GM18861 (cell line): ENCODE results near the gene ADGRD1.

Experiments used
- ATAC-seq: cut with Tn5 transposase; IDR thresholded peaks from one replicate; pipeline ENCODE4 v1.9.1; 2021; ENCODE audit not compliant: unreplicated experiment

ADGRD1 gene

DNA sequence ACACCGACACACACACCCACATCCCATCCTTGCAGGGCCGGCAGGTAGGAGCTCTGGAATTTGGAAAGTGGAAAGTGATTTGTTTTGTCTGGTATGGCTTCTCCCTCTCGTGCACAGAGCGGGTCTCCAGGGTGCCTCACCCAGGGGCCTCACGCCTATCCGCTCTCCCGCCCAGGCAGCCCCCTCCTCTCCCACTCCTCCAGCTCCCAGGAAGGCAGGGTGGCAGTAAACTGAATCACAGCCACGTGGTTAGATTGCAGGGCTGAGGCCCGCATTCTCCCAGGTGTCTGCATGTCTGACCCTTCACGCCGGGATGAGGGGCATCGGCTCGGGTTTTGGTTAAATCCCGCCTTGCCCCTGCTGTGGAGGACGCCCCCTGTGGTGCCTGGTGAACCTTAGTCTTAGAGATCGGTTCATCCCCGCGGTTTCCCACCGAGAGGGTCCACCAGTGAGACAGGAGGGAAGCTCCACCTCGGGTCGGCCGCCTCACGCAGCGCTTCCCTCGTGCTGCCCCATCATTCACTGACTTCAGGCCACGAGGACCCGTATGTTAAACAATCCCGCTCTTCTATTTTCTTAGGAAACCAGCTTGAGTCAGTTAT lies 64.4 kb downstream of the ADGRD1 start:
- ATAC-seq: no peak

DNA sequence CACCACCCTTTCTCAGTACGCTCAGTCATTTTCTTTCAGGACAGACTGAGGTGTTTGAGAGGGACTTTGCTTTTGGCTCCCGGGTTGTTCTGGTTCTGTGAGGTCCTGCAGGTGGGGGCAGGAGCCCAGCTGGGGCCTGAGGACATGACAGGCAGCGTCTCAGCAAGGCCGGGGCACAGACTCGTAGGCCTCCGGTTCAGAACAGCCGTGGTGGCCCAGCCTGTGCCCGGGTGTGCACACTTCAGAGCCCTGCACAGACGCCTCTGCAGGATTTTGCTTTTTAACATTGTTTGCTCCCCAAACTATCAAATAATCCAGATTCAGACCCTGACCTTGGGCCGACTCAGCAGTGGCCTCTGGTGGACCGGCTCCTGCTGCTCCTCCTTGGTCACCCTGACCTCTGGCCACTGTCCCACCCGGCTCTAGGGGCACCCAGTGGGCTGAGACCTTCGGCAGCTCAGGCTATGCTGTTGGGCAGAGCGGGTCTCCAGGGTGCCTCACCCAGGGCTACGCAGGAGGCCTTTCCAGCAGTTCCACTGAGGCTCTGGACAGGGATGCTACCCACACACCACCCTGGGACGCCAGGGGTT lies 65.2 kb downstream of the ADGRD1 start:
- no peak for ATAC-seq

DNA sequence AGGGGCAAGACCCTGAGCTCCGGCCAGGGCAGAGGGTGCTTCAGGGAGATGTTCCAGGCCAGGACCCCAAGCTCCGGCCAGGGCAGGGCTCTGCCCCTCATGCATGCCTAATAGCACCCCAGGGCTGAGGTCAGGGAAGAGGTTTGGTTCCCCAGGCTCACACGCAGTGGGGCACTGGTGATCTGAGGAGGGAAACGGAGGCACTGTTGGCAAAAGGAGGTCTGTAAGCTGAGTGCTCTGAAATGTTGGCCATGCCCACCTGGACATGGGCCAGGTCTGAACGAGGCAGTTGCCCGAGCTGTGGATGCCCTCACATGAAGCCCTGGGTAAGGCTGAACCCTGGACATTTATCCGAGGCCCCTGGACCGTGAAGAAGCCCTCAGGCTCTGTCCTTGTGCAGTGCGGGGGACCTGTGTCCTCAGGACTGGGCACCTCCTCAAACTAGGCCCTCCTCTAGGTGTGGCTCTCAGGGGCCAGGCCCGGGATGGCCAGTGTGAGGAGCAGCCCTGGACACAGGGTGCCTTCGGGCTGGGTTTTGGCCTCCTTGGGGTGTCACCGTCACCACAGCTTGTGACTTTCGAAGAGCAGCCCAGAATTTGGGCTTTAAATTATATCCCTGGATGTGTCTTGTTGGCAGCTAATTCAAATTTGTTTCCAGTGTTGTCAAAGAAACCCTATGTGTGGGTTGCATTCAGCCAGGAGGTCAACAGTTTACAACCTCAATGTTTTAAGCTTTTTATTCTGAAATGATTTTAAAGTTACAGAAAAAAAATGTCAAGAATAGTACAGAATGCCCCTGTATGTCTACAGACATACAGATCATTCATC lies 66.8 kb downstream of the ADGRD1 start:
- no peak for ATAC-seq

DNA sequence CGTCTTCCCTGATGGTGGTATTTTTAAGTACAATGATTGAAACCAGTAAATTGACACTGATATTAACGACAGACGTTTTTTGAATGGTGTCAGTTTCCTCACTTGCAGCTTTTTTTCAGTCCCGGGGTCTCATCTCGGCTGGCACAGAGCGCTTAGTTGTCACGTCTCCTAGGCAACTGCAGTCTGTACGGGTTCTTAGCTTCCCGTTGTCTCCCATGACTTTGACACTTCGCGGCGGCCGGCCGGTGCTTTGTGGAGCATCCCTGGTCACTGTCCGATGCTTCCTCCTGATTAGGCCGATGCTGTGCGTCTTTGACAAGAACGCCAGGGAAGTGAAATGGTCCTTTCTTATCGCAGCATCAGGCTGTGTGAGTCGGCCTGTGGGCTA lies 67.4 kb downstream of the ADGRD1 start:
- ATAC-seq: no peak

DNA sequence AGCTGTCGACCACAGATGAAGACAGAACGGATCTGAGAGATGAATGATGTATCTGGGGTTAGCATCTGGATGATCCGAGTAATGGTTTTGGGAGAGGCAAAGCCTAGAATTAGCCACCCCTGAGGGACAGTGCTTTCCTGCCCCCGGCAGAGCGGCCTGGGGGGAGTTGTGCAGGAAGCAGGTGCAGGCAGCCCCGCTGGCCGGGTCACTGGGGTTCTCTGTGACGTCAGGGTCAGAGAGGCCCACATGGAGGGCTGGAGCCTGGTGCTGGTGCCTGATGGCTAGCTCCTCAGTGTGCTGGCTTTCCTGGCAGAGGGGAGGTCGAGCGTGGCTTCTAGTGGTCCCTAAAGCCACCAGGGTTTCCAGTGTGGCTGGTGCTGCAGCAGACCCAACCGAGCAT lies 70.3 kb downstream of the ADGRD1 start:
- no peak for ATAC-seq

DNA sequence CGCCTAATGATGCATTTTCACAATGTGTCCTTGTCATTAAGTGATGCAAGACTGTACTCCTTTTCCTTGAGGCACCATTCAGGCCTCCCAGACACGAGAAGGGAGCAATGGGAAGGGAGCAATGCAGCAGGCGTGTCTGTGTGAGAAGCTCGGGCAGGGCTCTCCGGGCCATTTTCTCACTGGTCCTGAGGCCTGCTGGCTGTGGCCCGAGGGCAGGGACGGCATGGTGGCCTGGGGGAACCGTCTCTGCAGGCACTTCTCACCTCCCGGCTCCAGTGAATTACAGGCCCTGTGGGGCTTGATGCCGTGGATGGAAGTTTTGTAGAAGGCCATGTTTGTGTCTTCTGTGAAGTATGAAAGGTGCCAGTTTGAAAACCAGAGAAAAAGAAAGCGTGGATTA lies 71.0 kb downstream of the ADGRD1 start:
- no peak for ATAC-seq

DNA sequence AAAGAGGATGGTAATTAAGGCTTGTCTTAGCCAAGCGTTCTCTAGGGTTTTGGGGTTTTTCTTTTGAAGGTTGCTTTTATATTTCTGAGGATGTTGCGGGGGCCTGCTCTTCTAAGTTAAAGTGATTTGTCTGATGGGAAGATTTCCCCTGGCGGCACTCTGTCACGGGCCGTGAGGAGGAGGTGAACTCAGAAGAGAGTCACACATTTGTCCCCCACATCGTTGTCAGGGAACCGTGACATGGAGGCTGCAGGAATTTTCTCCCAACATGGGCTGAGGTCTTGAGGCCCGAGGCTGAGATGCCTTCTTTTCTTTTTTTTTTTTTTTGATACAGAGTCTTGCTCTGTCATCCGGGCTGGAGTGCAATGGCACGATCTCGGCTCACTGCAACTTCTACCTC lies 71.5 kb downstream of the ADGRD1 start:
- ATAC-seq: no peak

DNA sequence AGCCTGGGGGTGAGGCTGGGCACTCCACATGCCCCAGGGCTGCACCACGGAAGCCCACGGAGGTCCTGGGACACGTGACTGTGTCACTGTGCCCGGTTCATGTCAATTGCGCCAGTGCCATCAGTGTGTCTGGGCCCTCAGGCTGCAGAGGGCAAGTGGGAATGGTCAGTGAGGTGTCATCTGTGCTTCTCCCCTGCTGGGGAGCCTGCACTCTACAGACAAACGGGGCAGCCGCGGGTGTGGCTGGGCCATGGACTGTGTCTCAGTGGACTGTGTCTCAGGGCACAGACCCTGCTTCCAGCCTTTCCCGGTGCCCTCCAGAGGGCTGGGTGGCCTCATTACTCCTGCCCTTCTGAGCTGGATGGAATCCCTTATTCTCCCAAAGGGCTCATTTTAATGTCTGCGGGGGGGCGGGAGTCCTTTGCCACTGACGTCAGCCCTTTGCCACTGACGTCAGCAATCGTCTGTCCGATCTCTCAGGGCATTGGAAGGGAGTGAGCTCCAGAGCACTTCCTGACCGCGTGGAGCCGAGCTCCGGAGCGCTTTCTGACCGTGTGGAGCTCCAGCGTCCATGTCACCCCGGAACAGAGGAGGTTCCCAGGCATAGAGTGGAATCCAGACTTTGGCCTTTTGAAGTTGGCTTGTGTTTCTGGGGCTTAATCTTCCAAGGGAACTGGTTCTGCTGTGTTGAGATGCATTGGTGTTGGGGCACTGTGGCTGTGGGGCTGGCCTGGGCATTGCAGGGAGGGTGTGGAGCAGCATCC lies 72.4 kb downstream of the ADGRD1 start:
- ATAC-seq: no peak

DNA sequence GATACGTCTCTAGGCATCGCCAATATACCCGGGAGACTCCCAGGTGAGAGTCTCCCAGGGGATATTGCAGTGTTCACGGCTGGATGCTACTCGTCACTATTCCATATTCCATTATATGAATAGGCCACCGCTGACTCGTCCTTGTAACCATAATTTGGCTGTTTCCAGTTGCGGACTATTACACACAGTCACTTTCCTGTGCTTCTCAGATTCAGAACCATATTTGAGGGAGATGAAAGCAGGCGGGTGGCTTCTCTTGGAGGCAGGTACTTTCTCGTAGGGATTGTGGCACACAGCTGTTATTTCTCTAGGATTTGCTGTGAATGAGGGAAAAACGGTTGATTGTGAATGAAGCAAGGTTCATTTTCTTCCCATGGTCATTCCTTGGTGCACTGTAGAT lies 73.0 kb downstream of the ADGRD1 start:
- ATAC-seq: no peak

DNA sequence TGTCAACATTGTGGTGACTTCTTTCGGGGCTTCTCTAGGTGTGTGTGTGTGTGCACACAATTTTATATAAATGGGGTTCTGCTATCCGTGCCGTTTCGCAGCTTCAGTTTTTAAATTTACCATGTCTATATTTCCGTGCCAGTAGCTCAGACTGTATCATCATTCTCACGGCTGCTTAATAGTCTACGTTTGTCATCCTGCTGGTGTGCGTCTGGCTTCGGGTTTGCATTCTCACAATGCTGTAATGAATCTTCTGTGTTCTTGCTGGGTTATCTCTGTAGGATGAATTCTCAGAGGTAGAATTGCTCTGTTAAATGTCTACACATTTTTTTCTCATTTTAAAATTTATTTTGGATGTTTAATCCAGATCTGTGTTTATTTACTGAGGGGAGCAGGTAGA lies 73.6 kb downstream of the ADGRD1 start:
- ATAC-seq: no peak

DNA sequence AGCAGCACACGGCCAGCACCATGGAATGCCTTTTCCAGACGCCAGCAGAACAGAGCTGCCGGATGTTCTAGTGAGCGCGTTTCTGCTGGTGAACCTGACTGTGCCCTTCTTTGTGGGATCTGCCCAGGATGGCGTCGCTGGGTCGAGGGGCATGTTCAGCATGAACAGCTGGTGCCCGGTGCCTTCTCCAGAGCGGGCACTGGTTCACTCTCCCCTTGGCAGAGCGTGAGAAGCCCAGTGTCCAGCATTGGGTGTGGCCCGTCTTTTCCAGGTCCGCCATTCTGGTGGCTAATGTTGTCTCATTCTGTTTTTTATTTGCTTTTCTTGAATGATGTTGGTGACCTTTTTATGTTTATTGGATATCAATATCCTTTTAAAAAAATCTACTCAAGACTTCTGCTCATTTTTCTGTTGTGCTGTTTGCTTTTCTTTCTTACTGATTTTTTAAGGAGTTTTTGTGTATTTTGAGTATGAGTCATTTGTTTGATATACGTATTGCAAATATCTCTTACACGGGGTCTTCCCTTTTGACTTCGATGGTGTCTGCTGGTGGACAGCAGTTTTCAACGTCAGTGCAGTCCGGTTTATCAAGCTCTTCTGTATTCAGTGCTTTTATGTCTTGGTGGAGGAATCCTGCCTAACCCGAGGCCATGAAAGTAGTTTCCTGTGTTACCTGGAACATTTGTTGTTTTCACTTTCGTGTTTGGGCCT lies 74.3 kb downstream of the ADGRD1 start:
- no peak for ATAC-seq

DNA sequence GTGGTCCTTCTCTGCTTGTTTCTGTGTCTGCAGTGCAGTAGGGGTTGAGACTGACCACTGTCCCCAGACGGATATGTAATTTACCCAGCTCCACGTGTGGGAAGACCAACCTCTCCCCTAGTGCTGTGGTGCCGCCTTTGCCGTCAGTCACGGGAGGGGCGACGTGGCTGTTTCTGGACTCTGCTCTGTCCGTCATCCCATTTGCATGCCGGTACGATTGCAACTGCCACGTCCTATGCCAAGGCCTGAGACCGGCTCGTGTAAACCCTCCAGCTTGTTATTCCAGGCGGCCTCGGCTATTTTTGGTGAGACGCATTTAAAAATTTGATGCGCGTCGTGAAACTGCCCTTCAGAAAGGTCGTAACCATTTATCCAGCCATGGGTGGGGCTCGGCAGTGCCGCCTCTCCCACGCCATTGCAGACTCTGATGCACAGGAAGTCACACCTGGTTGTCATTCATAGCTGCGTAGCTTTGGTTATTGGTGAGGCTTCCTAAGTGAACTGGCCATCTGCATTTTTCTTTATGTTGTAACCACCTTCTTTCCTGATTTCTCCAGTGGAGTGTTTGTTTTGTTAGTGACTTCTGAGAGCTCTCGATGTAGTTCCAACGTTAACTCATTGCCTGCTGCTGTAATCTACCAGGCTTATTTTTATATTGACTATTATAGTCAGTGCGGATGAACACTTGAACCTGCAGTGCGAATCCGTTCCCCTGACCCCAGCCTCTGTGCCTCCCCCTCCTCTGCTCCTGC lies 75.1 kb downstream of the ADGRD1 start:
- no peak for ATAC-seq

DNA sequence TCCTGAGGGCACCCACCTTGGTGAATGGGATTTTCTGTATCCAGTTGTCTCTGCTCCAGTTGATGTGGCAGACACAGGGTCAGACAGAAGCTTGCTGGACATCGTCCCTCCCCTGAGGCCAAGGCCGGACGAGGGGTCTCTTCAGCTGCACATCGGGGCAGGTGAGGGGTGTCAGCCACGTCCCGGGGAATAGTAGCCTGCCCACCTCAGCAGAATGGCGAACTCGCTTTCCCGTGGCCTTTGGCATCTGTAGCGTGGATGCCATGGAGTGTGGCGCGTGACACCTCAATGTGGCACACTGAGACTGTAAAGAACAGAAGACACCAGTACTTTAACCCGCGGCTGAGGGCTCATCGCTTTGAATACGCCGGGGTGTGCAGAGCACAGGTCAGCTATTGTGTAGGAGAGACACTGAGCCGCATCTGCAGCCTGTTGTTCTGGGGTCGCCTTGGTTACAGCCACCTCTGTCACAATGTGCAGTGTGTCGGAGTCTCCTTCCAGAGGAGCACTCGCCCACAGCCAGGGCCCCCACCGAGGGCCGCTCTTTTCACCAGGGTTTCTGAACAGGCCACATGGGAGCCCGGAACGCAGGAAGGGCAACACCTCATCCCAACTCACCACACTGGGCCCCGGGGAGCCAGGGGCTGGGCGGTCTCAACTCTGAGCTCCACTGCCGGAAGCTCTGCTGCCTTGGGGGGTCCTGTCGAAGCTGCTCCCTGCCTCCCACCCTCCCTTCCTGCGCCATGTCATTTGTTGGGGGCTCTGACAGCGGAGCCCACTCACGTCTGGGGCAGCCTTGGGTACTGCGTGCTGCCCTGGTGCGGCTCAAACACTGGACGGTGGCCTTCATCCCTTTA lies 77.0 kb downstream of the ADGRD1 start:
- ATAC-seq: no peak

DNA sequence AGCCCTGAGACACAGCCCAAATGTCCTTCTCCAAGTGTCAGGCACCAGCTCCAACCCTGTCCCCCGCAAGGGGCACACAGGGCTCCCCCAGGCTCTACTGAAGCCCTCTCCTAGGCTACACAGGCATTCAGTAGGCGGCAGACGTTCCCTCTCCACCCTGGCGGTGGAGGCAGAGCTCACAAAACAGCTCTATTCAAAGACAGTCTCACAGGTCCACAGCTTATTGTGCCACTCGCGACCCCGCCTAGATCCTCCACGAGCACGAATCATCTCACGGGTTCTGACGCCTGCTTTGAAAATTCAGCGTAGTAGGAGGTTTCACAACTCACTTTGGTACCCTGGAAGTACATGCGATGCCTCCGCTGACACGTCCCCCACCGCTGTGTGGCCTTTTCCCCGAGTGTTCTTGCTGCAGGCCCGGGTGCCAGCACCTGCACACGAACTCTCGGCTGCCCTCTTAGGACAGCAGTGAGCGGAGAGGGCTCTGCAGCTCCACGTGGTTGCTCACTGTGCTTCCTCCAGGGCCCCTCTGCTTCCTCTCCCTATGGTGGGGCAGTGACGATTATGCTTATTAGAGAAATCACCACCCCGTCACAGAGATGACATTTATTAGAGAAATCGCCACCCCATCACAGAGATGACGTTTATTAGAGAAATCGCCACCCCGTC lies 78.5 kb downstream of the ADGRD1 start:
- ATAC-seq: no peak

DNA sequence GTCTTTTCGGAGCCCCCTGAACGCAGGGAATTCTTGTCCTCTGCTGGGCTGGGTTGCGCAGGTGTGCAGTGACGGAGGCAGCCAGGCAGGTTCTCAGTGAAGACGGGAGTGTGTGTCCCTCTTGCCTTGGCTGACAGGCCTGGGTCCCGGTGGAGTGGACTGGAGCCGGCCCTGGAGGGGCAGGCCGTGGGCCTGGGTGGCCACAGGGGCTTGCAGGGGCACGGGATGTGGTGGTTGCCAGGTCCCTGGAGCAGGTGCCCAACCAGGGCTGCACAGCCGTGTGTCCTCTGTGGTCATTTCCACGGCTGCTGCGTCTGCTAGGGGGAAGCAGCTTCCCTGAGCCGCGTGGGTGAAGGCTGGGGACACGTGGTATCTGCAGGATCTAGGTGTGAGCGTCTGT lies 79.8 kb downstream of the ADGRD1 start:
- no peak for ATAC-seq

DNA sequence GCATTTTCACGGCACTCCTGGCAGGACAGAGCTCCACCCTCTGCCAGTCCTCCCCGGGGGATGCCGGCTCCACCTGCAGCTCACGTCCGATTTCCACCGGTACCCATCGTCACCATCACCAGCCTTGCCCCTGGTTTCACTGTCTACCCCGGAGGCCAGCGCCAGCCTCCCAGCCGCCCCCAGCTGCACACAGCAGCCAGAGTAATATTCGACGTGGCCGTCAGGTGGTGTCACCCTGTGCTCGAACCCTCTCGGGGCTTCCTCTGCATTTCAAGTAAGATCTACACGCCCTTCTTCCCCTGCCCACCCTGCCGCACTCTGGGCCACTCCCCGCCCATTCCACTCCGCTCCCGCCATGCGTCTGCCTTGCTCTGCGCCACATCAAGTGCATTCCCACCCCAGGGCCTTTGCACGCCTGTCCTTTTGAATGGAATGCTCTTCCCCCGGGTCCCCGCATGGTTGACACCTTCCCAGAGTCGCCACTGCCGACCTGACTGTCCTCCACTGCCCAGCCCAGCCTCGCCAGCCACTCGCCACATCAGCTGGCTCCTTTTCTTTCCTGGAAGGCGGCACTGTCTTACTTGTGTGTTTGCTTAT lies 80.3 kb downstream of the ADGRD1 start:
- no peak for ATAC-seq

DNA sequence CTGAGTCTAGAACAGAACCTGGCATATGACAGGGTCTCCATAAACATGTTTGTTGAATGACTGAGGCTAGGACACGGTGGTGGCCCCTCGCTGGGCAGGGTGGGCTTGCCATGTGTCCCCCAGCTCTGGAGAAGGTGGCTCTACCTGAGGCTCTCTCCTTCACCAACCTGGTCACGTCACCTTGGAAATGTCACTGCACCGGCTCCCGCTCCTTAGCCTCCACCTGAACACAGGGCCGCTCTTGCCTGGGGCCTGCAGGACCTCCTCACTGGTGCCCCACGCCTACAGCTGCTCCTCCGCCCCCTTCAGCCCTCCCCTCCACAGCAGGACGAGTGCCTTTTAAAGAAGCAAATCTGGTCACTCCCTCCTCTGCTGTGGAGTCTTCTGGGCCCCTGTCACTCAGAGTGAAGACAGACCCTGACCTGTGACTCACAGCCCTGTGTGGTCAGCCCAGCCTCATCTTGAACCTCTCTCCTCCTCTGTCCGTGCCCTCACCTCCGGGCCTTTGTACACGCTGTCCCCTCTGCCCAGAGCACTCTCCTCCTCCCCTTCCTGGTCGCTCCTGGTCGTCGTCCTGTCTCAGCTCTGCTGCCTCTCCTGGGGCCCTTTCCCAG lies 81.0 kb downstream of the ADGRD1 start:
- no peak for ATAC-seq

DNA sequence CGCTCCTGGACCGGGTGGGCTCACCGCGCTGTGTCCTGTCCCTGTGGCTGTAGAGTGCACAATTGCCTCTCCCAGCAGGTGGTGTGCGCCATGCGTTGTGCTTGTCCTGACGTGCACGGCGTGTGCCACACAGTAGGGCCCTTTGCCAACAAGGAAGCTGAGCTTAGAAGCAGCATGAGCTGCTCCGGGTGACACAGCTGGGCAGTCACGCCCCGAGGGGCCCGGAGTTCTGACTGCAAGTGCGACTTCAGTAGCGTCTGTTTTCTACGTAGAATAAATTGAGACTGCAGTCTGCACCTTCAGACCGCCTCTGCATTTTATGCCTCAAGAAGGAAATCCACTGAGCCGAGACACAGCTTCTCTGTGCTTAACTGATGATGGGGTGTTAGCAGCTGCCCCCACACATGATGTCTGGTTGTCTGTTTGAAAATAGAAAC lies 81.6 kb downstream of the ADGRD1 start:
- no peak for ATAC-seq
